ENCODE data around the gene BBS7. TPM values are rescaled to one million over a fixed set of nuclear protein-coding genes. Genes with fewer than 3 reads are reported as not detected.

The BBS7 gene
- polyA plus RNA-seq, 1 of the 3 experiments (the other 2 are of a cell fraction): 24.3 TPM

GRCh38 chr4:121796283-121796682 lies 74.0 kb downstream of the BBS7 start:
- Histone ChIP-seq H3K79me2 (ENCODE audit: insufficient read depth) (peaks cover 2% of the 10 kb centered on the region; the same call in 1 of the 2 replicates), H3K9me3 (no peaks in the 10 kb centered on the region), H3K9me2 (no peaks in the 10 kb centered on the region), H3K36me3 (replicated peaks in 1 of 2; ENCODE audit: control insufficient read depth in 1 of 2, insufficient read depth in 2 of 2, low read length in 1 of 2) (no peaks in the 10 kb centered on the region), H3K9ac (no peak overlapping the region), H3K4me1 (ENCODE audit: control insufficient read depth in 1 of 2, insufficient read depth in 2 of 2, low read depth in 1 of 2, low read length in 1 of 2) (peaks cover 4 to 16% of the 10 kb centered on the region in 2 experiments; a peak in 2 of 4 replicates), H3K27me3 (ENCODE audit: insufficient read depth) (no peaks in the 10 kb centered on the region), H4K20me1 (ENCODE audit: insufficient read depth) (no peaks in the 10 kb centered on the region), H3K4me2 (no peak overlapping the region), H2AFZ (ENCODE audit: low read depth) (peak overlapping the region; percentile 62; the same call in 1 of the 2 replicates), H3K27ac (ENCODE audit: low read depth in 2 of 2, low read length in 1 of 2) (peak overlapping the region; percentile 39 to 74; a peak in 3 of 4 replicates), H3K4me3 (ENCODE audit: low read depth in 2 of 2, low read length in 1 of 2) (no peak overlapping the region), H3F3A (replicated peaks; ENCODE audit: insufficient read depth) (peaks cover 16% of the 10 kb centered on the region)
- CTCF ChIA-PET: no interaction called here
- no peak for TF ChIP-seq TCF12 (IDR thresholded peaks at IDR 0.05)
- no peak for TF ChIP-seq FOSL2 (IDR thresholded peaks at IDR 0.05; ENCODE audit: borderline replicate concordance, low read depth)
- no peak for TF ChIP-seq RAD21 (IDR thresholded peaks at IDR 0.05; ENCODE audit: low read length)
- TF ChIP-seq REST (IDR thresholded peaks at IDR 0.05; ENCODE audit: low read depth, low read length): no peak
- TF ChIP-seq ZBTB33 (IDR thresholded peaks at IDR 0.05; ENCODE audit: borderline replicate concordance, low read depth): no peak
- TF ChIP-seq MXI1 (IDR thresholded peaks at IDR 0.05; ENCODE audit: low read depth, low read length): no peak
- no peak for TF ChIP-seq RXRA (IDR thresholded peaks at IDR 0.05; ENCODE audit: borderline replicate concordance, low read depth)
- no peak for TF ChIP-seq IRF3 (IDR thresholded peaks at IDR 0.05; ENCODE audit: low read depth, low read length)
- TF ChIP-seq USF2 (IDR thresholded peaks at IDR 0.05; ENCODE audit: borderline replicate concordance, low read depth, low read length): no peak
- TF ChIP-seq YY1 (IDR thresholded peaks at IDR 0.05; ENCODE audit: low read depth): no peak
- TF ChIP-seq FOXM1 (IDR thresholded peaks at IDR 0.05; ENCODE audit: low read depth): no peak
- TF ChIP-seq RCOR1 (IDR thresholded peaks at IDR 0.05; ENCODE audit: low read length): no peak
- POLR2A ChIA-PET: no interaction called here
- DNase-seq: no peak

Data from SK-N-SH (cell line).